IMR-90 (cell line): Measurements from ENCODE around the gene KLHL29. TPM values are rescaled to one million over a fixed set of nuclear protein-coding genes. Genes with fewer than 3 reads are reported as not detected.

ENCODE experiments used
- ATAC-seq: fragments of 200-7000 bp; cut with Tn5 transposase; 2 replicates; pipeline ENCODE4 v1.9.1; 2020; ENCODE audit warnings: low read depth, mild to moderate bottlenecking, moderate library complexity
- BruUV-seq: library from RNA; stranded (reverse); fragments of 400-500 nt; replicated peaks from 2 replicates; lab custom pipeline; 2021; lab: Mats Ljungman, UMichigan
- CTCF ChIA-PET: fragments of 300-600 bp; formaldehyde crosslinking; extraction: SDS; loops from one replicate; lab custom pipeline; 2021; ENCODE audit warnings: antibody characterized with exemption; lab: Yijun Ruan, JAX
- POLR2A ChIA-PET: fragments of 300-600 bp; sonication (Branson Sonifier 250); formaldehyde crosslinking; loops from one replicate; lab custom pipeline; 2022; ENCODE audit warnings: antibody characterized with exemption; ENCODE audit not compliant: unreplicated experiment; lab: Charles Lee
- DNase-seq: peaks from one replicate; pipeline ENCODE4 v3.0.0; 2013
- H2AFZ ChIP-seq: replicated peaks from 2 replicates; pipeline ENCODE3; 2013; ENCODE audit warnings: low read length, mild to moderate bottlenecking; ENCODE audit not compliant: poor library complexity
- H2AK5ac ChIP-seq: 2 replicates; pipeline ENCODE4 v1.6.1; 2013; ENCODE audit warnings: low read depth, low read length, inconsistent platforms
- H2AK9ac ChIP-seq: replicated peaks from 2 replicates; pipeline ENCODE3; 2013; ENCODE audit warnings: mild to moderate bottlenecking, low read depth, low read length, moderate library complexity; ENCODE audit not compliant: poor library complexity
- H2BK120ac ChIP-seq: 2 replicates; pipeline ENCODE4 v1.6.1; 2013; ENCODE audit warnings: low read depth, low read length, inconsistent platforms
- H2BK15ac ChIP-seq: 3 replicates; pipeline ENCODE4 v1.6.1; 2013; ENCODE audit warnings: low read depth, low read length, inconsistent platforms
- H2BK20ac ChIP-seq: 2 replicates; pipeline ENCODE4 v1.6.1; 2013; ENCODE audit warnings: low read depth, mild to moderate bottlenecking, inconsistent platforms, low read length, moderate library complexity
- H2BK5ac ChIP-seq: 2 replicates; pipeline ENCODE4 v1.6.1; 2013; ENCODE audit warnings: mild to moderate bottlenecking, low read depth, low read length, inconsistent platforms; ENCODE audit not compliant: poor library complexity, severe bottlenecking
- H3K14ac ChIP-seq: replicated peaks from 2 replicates; pipeline ENCODE4 v1.6.1; 2013; ENCODE audit warnings: low read depth, low read length, inconsistent platforms
- H3K18ac ChIP-seq: 2 replicates; pipeline ENCODE4 v1.6.1; 2013; ENCODE audit warnings: low read depth, low read length, control low read depth
- H3K23ac ChIP-seq: 2 replicates; pipeline ENCODE4 v1.6.1; 2013; ENCODE audit warnings: low read depth, low read length, inconsistent platforms
- H3K27ac ChIP-seq: 2 replicates; pipeline ENCODE4 v1.5.1; 2013; ENCODE audit warnings: mild to moderate bottlenecking, control low read depth, low read length; ENCODE audit not compliant: insufficient read depth
- H3K27me3 ChIP-seq: 2 replicates; pipeline ENCODE4 v1.6.1; 2013; ENCODE audit warnings: low read length; ENCODE audit not compliant: control insufficient read depth, insufficient read depth
- H3K36me3 ChIP-seq: 2 replicates; pipeline ENCODE4 v1.6.1; 2013; ENCODE audit warnings: low read length, mixed read lengths; ENCODE audit not compliant: control insufficient read depth, insufficient read depth
- H3K4ac ChIP-seq: 2 replicates; pipeline ENCODE4 v1.6.1; 2013; ENCODE audit warnings: low read depth, low read length, inconsistent platforms
- H3K4me1 ChIP-seq: 2 replicates; pipeline ENCODE4 v1.6.1; 2013; ENCODE audit warnings: low read length, mixed read lengths; ENCODE audit not compliant: control insufficient read depth, insufficient read depth
- H3K4me2 ChIP-seq: 2 replicates; pipeline ENCODE4 v1.6.1; 2013; ENCODE audit warnings: low read depth, mild to moderate bottlenecking, control low read depth, low read length, moderate library complexity
- H3K4me3 ChIP-seq: 2 replicates; pipeline ENCODE4 v1.5.1; 2013; ENCODE audit warnings: low read depth, mild to moderate bottlenecking, control low read depth, low read length, moderate library complexity; ENCODE audit not compliant: insufficient read depth
- H3K56ac ChIP-seq: 2 replicates; pipeline ENCODE4 v1.6.1; 2013; ENCODE audit warnings: low read length, inconsistent platforms; ENCODE audit not compliant: insufficient read depth; ENCODE audit errors: extremely low read depth
- H3K79me1 ChIP-seq, 2 experiments: 2 replicates each; pipeline ENCODE4 v1.6.1; 2013; ENCODE audit warnings: low read length in 2 of 2, inconsistent platforms in 1 of 2, low read depth in 1 of 2
- H3K9ac ChIP-seq: 2 replicates; pipeline ENCODE4 v1.6.1; 2013; ENCODE audit warnings: low read depth, low read length, control low read depth
- H3K9me1 ChIP-seq: 2 replicates; pipeline ENCODE4 v1.6.1; 2013; ENCODE audit warnings: low read length, inconsistent platforms; ENCODE audit not compliant: insufficient read depth
- H3K9me3 ChIP-seq: 2 replicates; pipeline ENCODE4 v1.6.1; 2013; ENCODE audit warnings: low read length; ENCODE audit not compliant: control insufficient read depth, insufficient read depth
- H4K20me1 ChIP-seq: 2 replicates; pipeline ENCODE4 v1.6.1; 2013; ENCODE audit warnings: low read length, inconsistent platforms; ENCODE audit not compliant: insufficient read depth
- H4K5ac ChIP-seq: 2 replicates; pipeline ENCODE4 v1.6.1; 2013; ENCODE audit warnings: mild to moderate bottlenecking, low read depth, low read length, control low read depth
- H4K8ac ChIP-seq, 2 experiments: 2 replicates each; pipeline ENCODE4 v1.6.1; 2013; ENCODE audit warnings: low read depth in 2 of 2, low read length in 2 of 2, control low read depth in 1 of 2, inconsistent platforms in 1 of 2
- H4K91ac ChIP-seq: 2 replicates; pipeline ENCODE4 v1.6.1; 2013; ENCODE audit warnings: low read depth, low read length, inconsistent platforms; ENCODE audit not compliant: insufficient read depth
- MXI1 ChIP-seq: IDR thresholded peaks from 2 replicates; pipeline ENCODE4 v1.6.1; 2012; ENCODE audit warnings: low read depth, mild to moderate bottlenecking, low read length, moderate library complexity, borderline replicate concordance
- POLR2A ChIP-seq: IDR thresholded peaks from 2 replicates; pipeline ENCODE4 v1.6.1; 2012; ENCODE audit warnings: mild to moderate bottlenecking, low read depth, low read length
- SMC3 ChIP-seq: fragments of 150-350 bp; IDR thresholded peaks from 2 replicates; pipeline ENCODE4 v1.6.1; 2016; ENCODE audit warnings: low read depth, mild to moderate bottlenecking, antibody characterized with exemption, low read length, moderate library complexity
- WGBS, 2 experiments: methylation state at CpG; one replicate each; pipeline versions ENCODE4 v1.1.5 to v1.1.7; 2013; ENCODE audit warnings: missing lambda C conversion rate in 2 of 2; ENCODE audit not compliant: insufficient read length in 1 of 2; ENCODE audit errors: extremely low coverage in 2 of 2; 5-methylcytosine and 5-hydroxymethylcytosine counted together
- dilution Hi-C: fragments of 300-500 bp; cut with HindIII; formaldehyde crosslinking; loops from one replicate; pipeline ENCODE4 v1.14.3; 2018; ENCODE audit warnings: low sequenced_read_pairs; ENCODE audit not compliant: unreplicated experiment
- in situ Hi-C: fragments of 300-500 bp; cut with MboI; formaldehyde crosslinking; loops from 3 replicates; pipeline ENCODE4 v1.14.3; 2019; ENCODE audit warnings: low sequenced_read_pairs, inconsistent platforms, mixed read lengths
- intact Hi-C: fragments of 100-400 bp; cut with micrococcal nuclease; formaldehyde crosslinking; loops from 2 replicates; pipeline ENCODE4 v1.10.0; 2022
- polyA plus RNA-seq, 3 experiments: library from polyadenylated mRNA; depleted of rRNA; stranded (reverse); fragments of >200 nt; gene quantifications; 2 replicates each; pipeline ENCODE4 v1.2.3, GENCODE V29; 2012; ENCODE audit warnings: low replicate concordance in 1 of 3
- total RNA-seq: library from RNA; depleted of rRNA; stranded (reverse); fragments of >200 nt; gene quantifications from 2 replicates; pipeline ENCODE4 v1.2.3, GENCODE V29; 2012

The KLHL29 gene
- total and polyA plus RNA-seq, 2 of the 4 experiments (the other 2 are of a cell fraction): 2.0 to 8.0 TPM

DNA sequence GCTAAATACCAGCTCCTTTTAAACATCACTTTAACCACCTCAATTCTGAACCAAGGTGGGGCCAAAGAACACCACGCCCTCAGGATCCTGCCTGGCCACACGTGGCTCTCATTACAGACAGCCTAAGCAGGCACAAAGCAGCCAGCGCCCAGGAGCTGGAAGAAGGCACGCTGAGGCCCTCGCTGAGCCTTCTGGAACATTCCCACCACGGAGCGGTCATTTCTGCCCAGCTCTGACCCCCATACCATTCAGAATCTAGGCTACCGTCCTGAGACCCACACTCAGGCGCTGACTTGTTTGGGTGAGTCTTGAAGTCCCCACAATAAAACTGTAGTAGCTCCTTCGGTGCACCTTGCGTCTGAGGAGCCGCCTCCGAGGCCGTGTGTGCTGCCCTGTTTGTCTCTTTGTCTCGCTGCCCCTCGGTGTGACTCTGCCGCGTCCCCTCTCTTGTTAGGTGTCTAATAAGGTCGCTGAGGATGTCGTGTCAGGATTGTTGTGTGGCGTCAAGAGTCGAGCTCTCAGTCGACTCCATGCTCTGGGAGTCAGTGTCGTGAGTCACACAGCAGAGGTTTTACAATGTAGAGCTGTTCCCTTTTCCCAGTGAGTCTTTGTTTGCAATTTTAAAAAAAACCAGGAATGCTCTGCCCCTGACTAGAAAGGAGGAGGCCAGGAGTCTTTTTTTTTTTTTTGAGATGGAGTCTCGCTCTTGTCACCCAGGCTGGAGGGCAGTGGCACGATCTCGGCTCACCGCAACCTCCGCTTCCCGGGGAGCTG, 242.4 kb downstream of the KLHL29 start:
- Histone ChIP-seq H4K8ac (no peak overlapping the region), H3K18ac (no peak overlapping the region), H3K27ac (no peak overlapping the region), H3K27me3 (no peaks in the 10 kb centered on the region), H3K14ac (no peak overlapping the region), H4K20me1 (no peaks in the 10 kb centered on the region; the same call in 1 of the 2 replicates), H3K56ac (no peak overlapping the region), H2BK20ac (no peak overlapping the region), H3K4me2 (no peak overlapping the region), H2AK5ac (no peak overlapping the region), H2AK9ac (no peak overlapping the region), H3K9me3 (0 out of 2 replicates have a peak, but pooled peaks cover 2% of the 10 kb centered on the region), H3K23ac (no peak overlapping the region), H3K36me3 (no peaks in the 10 kb centered on the region), H3K4me1 (peaks cover 2% of the 10 kb centered on the region; the same call in 1 of the 2 replicates), H2BK5ac (no peak overlapping the region), H3K4me3 (no peak overlapping the region), H2BK120ac (no peak overlapping the region), H4K5ac (no peak overlapping the region), H2BK15ac (no peak overlapping the region), H4K91ac (no peak overlapping the region), H3K4ac (no peak overlapping the region), H3K9me1 (peaks cover 2% of the 10 kb centered on the region; the same call in 1 of the 2 replicates), H3K79me1 (0 out of 4 replicates have a peak, but pooled peaks cover 0 to 6% of the 10 kb centered on the region in 2 experiments), H2AFZ (no peak overlapping the region), H3K9ac (no peak overlapping the region)
- ATAC-seq (no peak), DNase-seq (no peak)
- dilution Hi-C loops (no loop called here), intact Hi-C loops (no loop called here), in situ Hi-C loops (no loop called here)
- ChIA-PET CTCF (no interaction called here), POLR2A (no interaction called here)
- 71% methylated on average over 10 of the region's 30 CpGs; no CpG with 5 or more reads in 1 of the 2 experiments for WGBS, 2 experiments
- TF ChIP-seq MXI1 (no peak), SMC3 (no peak), POLR2A (no peak)
- no TSS peak for BruUV-seq
